Testis (tissue), 3 donors: ENCODE measurements around the gene FBXO17. TPM values are rescaled to one million over a fixed set of nuclear protein-coding genes. Genes with fewer than 3 reads are reported as not detected.

Experiments
- DNase-seq: peaks from one replicate; pipeline ENCODE4 v3.0.0-alpha.2; 2019
- H3K27ac ChIP-seq, 2 donors: fragments of 200-600 bp; sonication (generic); one replicate each; pipeline ENCODE4 v1.5.1; 2019
- H3K27me3 ChIP-seq: fragments of 200-600 bp; sonication (generic); one replicate; pipeline ENCODE4 v1.5.1; 2019
- H3K36me3 ChIP-seq: fragments of 200-600 bp; sonication (generic); one replicate; pipeline ENCODE4 v1.5.1; 2017; ENCODE audit warnings: low read depth; ENCODE audit errors: missing control alignments
- H3K4me1 ChIP-seq: fragments of 200-600 bp; sonication (generic); one replicate; pipeline ENCODE4 v1.5.1; 2019
- H3K4me3 ChIP-seq, 2 donors: fragments of 200-600 bp; sonication (generic); one replicate each; pipeline ENCODE4 v1.5.1; 2017 to 2019
- H3K9me3 ChIP-seq: fragments of 200-600 bp; sonication (generic); one replicate; pipeline ENCODE4 v1.5.1; 2017
- POLR2A ChIP-seq: fragments of 450-650 bp; IDR thresholded peaks from one replicate; pipeline ENCODE4 v1.6.1; 2017; ENCODE audit warnings: antibody characterized with exemption, mild to moderate bottlenecking, moderate library complexity
- WGBS, 2 donors: methylation state at CpG; one replicate each; pipeline ENCODE4 v1.1.5; 2018; 5-methylcytosine and 5-hydroxymethylcytosine counted together
- intact Hi-C: fragments of 100-400 bp; cut with DNase I; formaldehyde crosslinking; loops from one replicate; pipeline ENCODE4 v1.15.1; 2023; ENCODE audit warnings: low total_unique reads
- polyA plus RNA-seq: library from polyadenylated mRNA; stranded (reverse); fragments of 350-450 nt; fragmentation: Illumina TruSeq; extraction: RNeasy Lipid Tissue Mini Kit (QIAGEN cat#74804); gene quantifications from one replicate; pipeline ENCODE4 v1.2.3, GENCODE V29; 2014; ENCODE audit warnings: low read depth, low replicate concordance; ENCODE audit not compliant: insufficient read depth
- total RNA-seq, 2 donors: library from RNA; depleted of rRNA; stranded (reverse); fragments of >200 nt; gene quantifications; one replicate each; pipeline ENCODE4 v1.2.3, GENCODE V29; 2016
- TF ChIP-seq, protein P1 (sequence below), 3 experiments: fragments of 450-650 bp in 2 of 3; fragments of 200-600 bp in 1 of 3; sonication (generic) in 1 of 3; IDR thresholded peaks; one replicate each; pipeline ENCODE4 v1.5.1; 2016 to 2019; ENCODE audit warnings: antibody characterized with exemption in 3 of 3, mild to moderate bottlenecking in 2 of 3, moderate library complexity in 1 of 3

Gene FBXO17
- total and polyA plus RNA-seq, 3 donors from 2014 or later: 10.3 to 14.2 (median 11.8) TPM

DNA sequence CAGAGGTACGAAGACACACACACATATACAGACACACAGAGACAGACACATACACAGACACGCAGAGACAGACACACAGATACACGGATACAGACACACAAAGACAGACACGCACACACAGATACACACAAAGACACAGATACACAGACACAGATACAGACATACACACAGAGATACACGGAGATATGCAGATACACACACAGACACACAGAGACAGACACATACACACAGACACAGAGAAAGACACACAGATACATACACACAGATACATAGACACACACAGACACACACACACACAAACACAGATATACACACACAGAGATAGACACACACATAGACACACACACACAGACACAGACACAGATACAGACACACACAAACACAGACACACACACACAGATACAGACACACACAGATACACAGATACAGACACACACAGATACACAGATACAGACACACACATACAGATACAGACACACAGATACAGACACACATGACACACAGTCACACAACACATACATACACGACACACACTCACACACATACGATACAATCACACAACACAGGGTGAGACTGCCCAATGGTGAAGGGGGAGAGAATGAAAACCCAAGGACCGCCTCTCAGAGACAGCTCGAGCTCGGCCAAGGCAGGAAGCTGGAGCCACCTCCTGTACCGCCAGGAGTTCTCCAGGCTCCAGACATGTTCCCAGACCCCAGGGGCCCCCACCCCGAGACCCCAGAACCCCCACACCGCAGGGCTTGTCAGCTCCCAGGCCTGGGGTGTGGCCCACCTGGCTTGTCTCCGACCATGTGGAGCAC, 54.7 kb downstream of the FBXO17 start:
- Histone ChIP-seq H3K36me3 (no peaks in the 10 kb centered on the region), H3K27ac (no peak overlapping the region), H3K4me1 (no peaks in the 10 kb centered on the region), H3K27me3 (no peaks in the 10 kb centered on the region), H3K4me3 (no peak overlapping the region), H3K9me3 (no peaks in the 10 kb centered on the region)
- intact Hi-C loops: loop anchor here (10.0 kb wide), 1 partner anchor 376 kb away; no protein-coding TSS in a partner anchor
- TF ChIP-seq, protein P1, sequence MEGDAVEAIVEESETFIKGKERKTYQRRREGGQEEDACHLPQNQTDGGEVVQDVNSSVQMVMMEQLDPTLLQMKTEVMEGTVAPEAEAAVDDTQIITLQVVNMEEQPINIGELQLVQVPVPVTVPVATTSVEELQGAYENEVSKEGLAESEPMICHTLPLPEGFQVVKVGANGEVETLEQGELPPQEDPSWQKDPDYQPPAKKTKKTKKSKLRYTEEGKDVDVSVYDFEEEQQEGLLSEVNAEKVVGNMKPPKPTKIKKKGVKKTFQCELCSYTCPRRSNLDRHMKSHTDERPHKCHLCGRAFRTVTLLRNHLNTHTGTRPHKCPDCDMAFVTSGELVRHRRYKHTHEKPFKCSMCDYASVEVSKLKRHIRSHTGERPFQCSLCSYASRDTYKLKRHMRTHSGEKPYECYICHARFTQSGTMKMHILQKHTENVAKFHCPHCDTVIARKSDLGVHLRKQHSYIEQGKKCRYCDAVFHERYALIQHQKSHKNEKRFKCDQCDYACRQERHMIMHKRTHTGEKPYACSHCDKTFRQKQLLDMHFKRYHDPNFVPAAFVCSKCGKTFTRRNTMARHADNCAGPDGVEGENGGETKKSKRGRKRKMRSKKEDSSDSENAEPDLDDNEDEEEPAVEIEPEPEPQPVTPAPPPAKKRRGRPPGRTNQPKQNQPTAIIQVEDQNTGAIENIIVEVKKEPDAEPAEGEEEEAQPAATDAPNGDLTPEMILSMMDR (IDR thresholded peaks at IDR 0.05): no peak
- TF ChIP-seq POLR2A: no peak
- DNase-seq: no peak
- 76 to 77% methylated on average over 10 to 12 of the region's 14 CpGs for WGBS, 2 donors

DNA sequence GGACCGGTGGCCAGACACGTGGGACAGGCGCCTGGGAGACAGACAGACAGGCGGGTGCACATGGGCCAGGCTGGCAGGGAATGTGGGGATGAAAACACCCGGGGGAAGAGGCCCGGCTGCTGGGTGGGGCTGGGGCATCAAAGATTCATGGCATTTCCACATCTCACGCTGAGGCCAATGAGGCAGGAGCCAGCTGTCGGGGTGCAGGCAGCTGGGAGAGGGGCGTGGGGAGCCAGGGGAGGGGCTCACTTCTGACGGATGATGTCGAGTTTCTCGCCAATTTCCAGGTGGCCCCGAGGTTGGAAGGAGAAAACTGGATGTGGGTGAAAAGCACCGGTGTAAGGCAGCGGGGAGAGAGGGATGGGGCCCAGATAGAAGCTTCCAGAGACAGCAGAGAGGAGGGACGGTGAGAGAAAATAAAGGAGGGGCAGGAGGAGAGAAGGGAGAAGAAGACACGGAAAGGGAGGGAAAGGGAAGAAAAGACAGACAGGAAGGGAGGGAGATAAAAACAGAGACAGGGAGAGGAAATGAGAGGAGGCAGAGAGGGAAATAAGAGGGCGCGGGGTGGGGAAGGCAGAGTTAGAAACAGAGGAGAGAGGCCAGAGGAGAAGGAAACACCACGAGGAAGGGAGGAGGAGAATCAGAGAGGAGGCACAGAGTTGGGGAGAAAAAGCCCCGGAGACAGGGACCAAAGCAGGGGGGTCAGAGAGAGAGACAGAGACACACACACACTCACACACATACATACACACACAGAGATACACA, 55.5 kb downstream of the FBXO17 start:
- Histone ChIP-seq H3K27me3 (no peaks in the 10 kb centered on the region), H3K4me1 (no peaks in the 10 kb centered on the region), H3K9me3 (no peaks in the 10 kb centered on the region), H3K27ac (no peak overlapping the region), H3K36me3 (no peaks in the 10 kb centered on the region), H3K4me3 (no peak overlapping the region)
- DNase-seq: no peak
- intact Hi-C loops: loop anchor here (10.0 kb wide), 1 partner anchor 375 kb away; no protein-coding TSS in a partner anchor
- no peak for TF ChIP-seq POLR2A
- WGBS, 2 donors: 71 to 73% methylated on average over 21 of the region's 21 CpGs

DNA sequence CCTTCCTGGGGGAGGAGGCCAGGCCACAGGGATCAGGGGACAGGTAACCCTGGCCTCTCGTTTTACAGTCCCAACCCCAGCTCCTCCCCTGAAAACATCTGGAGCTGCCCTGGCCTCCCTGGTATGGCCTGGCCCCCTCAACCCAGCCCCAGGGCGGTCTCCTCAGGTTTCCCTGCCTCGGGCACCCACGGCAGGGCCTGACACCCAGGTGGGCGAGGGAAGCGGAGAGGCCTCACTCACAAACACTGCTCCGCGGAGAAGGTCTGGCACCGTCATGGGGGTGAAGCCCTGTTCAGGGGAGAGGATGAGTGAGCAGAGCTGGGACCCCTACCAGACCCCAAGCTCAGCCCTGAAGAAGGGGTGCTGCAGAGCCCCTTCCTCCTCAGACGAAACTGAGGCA, 57.0 kb downstream of the FBXO17 start:
- H3K27ac ChIP-seq: no peak overlapping the region
- 78 to 88% methylated on average over 8 to 10 of the region's 10 CpGs for WGBS, 2 donors
- no peak for TF ChIP-seq POLR2A
- TF ChIP-seq, protein P1 (IDR thresholded peaks at IDR 0.05): no peak

GRCh38 chr19:38917921-38918491, 57.5 kb downstream of the FBXO17 start:
- Histone ChIP-seq H3K27ac (no peak overlapping the region), H3K4me3 (no peak overlapping the region), H3K4me1 (no peaks in the 10 kb centered on the region), H3K27me3 (no peaks in the 10 kb centered on the region), H3K36me3 (no peaks in the 10 kb centered on the region), H3K9me3 (no peaks in the 10 kb centered on the region)
- TF ChIP-seq POLR2A: no peak
- TF ChIP-seq, protein P1 (IDR thresholded peaks at IDR 0.05): no peak
- intact Hi-C loops: no loop called here
- DNase-seq: peak; percentile 71
- WGBS, 2 donors: 58 to 72% methylated on average over 11 to 13 of the region's 13 CpGs

More for the DNA sequence above, 57.0 kb downstream of the FBXO17 start:
- Histone ChIP-seq H3K4me3 (no peak overlapping the region), H3K4me1 (no peaks in the 10 kb centered on the region), H3K36me3 (no peaks in the 10 kb centered on the region), H3K9me3 (no peaks in the 10 kb centered on the region), H3K27me3 (no peaks in the 10 kb centered on the region)
- no peak for DNase-seq
- intact Hi-C loops: no loop called here

DNA sequence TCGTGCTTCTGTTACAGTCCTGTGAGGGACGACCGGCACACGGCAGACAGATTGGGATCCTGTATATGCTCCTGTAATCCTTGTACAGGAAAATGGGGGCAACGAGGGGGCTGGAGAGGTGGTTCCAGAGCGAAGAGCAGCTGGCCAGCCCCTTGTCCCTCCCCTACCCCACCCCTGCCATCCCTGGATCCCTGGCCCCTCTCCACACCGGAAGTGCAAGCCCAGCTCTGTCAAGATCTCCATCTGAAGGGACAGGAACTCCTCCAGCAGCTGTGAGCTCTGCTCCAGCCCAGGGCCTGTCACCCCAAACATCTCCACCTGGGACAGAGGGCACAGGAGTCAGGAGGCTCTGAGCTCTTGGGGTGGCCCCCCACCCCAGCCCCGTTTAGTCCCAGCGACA, 58.0 kb downstream of the FBXO17 start:
- Histone ChIP-seq H3K4me3 (no peak overlapping the region), H3K9me3 (no peaks in the 10 kb centered on the region), H3K27ac (no peak overlapping the region), H3K4me1 (no peaks in the 10 kb centered on the region), H3K27me3 (no peaks in the 10 kb centered on the region), H3K36me3 (no peaks in the 10 kb centered on the region)
- DNase-seq: no peak
- intact Hi-C loops: no loop called here
- 76 to 86% methylated on average over 7 to 9 of the region's 9 CpGs for WGBS, 2 donors
- TF ChIP-seq POLR2A: no peak
- TF ChIP-seq, protein P1 (IDR thresholded peaks at IDR 0.05): no peak
